Body of pancreas (tissue), 4 donors: ENCODE measurements around the gene PTPRT.

Experiments used
- POLR2A ChIP-seq, 3 donors: fragments of 450-650 bp; IDR thresholded peaks; one replicate each; pipeline ENCODE4 v1.6.1; 2016; ENCODE audit warnings: antibody characterized with exemption in 3 of 3, mild to moderate bottlenecking in 2 of 3
- TF ChIP-seq, protein P1 (sequence below), 7 experiments: fragments of 450-650 bp in 4 of 7; fragments of 200-600 bp in 3 of 7; sonication (generic) in 3 of 7; IDR thresholded peaks; one replicate each; pipeline ENCODE4 v1.5.1; 2016 to 2019; ENCODE audit warnings: antibody characterized with exemption in 7 of 7

DNA sequence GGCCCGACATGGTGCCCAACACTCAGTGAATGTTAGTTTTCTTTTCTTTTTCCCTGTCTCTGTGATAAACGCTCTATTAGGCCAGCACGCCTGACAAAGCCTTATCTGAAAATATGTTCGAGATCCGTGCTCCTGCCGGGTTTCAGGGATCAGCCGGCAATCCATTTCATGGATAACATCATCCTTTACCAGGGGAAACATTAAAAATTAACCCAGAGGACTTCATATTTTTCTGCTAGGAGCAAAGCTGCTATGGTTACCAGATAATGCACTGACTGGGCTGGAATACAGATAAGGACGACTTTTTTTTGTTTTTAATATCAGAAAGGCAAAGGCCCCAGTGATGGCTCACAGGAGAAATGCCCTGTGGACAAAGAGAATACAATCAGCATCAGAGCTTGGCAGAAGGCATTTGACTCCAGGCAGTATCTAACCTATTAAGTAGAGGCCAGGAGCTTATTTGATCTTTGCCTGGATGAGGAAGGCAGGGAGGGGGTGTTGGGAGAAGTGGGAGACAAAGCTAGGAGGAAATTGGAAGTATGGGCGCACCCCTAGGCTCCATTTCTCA lies 1089.5 kb downstream of the PTPRT start:
- TF ChIP-seq POLR2A (IDR thresholded peaks at IDR 0.05): no peak
- TF ChIP-seq, protein P1, sequence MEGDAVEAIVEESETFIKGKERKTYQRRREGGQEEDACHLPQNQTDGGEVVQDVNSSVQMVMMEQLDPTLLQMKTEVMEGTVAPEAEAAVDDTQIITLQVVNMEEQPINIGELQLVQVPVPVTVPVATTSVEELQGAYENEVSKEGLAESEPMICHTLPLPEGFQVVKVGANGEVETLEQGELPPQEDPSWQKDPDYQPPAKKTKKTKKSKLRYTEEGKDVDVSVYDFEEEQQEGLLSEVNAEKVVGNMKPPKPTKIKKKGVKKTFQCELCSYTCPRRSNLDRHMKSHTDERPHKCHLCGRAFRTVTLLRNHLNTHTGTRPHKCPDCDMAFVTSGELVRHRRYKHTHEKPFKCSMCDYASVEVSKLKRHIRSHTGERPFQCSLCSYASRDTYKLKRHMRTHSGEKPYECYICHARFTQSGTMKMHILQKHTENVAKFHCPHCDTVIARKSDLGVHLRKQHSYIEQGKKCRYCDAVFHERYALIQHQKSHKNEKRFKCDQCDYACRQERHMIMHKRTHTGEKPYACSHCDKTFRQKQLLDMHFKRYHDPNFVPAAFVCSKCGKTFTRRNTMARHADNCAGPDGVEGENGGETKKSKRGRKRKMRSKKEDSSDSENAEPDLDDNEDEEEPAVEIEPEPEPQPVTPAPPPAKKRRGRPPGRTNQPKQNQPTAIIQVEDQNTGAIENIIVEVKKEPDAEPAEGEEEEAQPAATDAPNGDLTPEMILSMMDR (IDR thresholded peaks at IDR 0.05): no peak
